ENCODE results near the gene EPB41L5. TPM values are rescaled to one million over a fixed set of nuclear protein-coding genes. Genes with fewer than 3 reads are reported as not detected.

EPB41L5 gene
- total and polyA plus RNA-seq, 2 donors (not counting 3 experiments of a cell fraction or from before 2014, with no cell fraction given) = 8.4 to 13.6 TPM

DNA sequence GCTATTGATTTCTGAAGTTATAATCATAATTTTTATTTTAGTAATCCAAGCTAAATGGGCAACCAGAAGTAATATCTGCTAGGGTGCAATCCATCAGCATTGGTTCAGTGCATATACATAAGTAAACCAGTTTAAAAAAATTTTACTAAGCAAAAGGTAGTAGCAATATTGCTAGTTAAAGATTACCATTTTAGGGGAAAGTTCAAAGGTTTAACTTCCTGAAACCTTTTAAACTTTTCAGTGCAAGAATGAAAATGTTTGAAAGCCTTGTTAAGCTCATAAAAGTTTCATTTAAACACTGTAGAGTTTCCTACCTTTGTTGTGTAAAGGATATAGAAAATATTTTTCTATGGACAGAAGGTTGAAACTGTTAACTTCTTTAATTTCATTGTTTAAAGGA, 31.0 kb upstream of the EPB41L5 start:
- BruUV-seq (replicated peaks) = no TSS peak
- no peaks in the 10 kb centered on the region for H3K79me2 ChIP-seq (ENCODE audit: control insufficient read depth, insufficient read depth, low read length)
- H3K9me3 ChIP-seq (replicated peaks; ENCODE audit: control insufficient read depth, insufficient read depth, low read length) = no peaks in the 10 kb centered on the region
- no peak overlapping the region for H3K4me3 ChIP-seq (replicated peaks in 1 of 3; ENCODE audit: insufficient read depth in 1 of 3, low read depth in 1 of 3, low read length in 3 of 3)
- ChIA-PET CTCF (interaction anchor here (1.1 to 1.2 kb wide), 2 partner anchors 18 to 193 kb away, joined by 3 read pairs; no protein-coding TSS in a partner anchor), POLR2A (no interaction called here)
- TF ChIP-seq FOS (IDR thresholded peaks at IDR 0.05; ENCODE audit: borderline replicate concordance, insufficient read depth, low read length) = no peak
- TF ChIP-seq GATA2 (IDR thresholded peaks at IDR 0.05; ENCODE audit: insufficient read depth, insufficient read length, low read depth, low read length) = no peak
- TF ChIP-seq POLR2A (IDR thresholded peaks at IDR 0.05; ENCODE audit: low read depth, low read length) = no peak
- TF ChIP-seq, protein P1, sequence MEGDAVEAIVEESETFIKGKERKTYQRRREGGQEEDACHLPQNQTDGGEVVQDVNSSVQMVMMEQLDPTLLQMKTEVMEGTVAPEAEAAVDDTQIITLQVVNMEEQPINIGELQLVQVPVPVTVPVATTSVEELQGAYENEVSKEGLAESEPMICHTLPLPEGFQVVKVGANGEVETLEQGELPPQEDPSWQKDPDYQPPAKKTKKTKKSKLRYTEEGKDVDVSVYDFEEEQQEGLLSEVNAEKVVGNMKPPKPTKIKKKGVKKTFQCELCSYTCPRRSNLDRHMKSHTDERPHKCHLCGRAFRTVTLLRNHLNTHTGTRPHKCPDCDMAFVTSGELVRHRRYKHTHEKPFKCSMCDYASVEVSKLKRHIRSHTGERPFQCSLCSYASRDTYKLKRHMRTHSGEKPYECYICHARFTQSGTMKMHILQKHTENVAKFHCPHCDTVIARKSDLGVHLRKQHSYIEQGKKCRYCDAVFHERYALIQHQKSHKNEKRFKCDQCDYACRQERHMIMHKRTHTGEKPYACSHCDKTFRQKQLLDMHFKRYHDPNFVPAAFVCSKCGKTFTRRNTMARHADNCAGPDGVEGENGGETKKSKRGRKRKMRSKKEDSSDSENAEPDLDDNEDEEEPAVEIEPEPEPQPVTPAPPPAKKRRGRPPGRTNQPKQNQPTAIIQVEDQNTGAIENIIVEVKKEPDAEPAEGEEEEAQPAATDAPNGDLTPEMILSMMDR (IDR thresholded peaks at IDR 0.05; ENCODE audit: extremely low read depth in 1 of 2, insufficient read depth in 1 of 2, low read depth in 1 of 2, low read length in 2 of 2) = no peak
- TF ChIP-seq MYC (IDR thresholded peaks at IDR 0.05; ENCODE audit: low read depth, low read length) = no peak
- TF ChIP-seq POLR2AphosphoS5 (IDR thresholded peaks at IDR 0.05; ENCODE audit: insufficient read depth, low read depth, low read length) = no peak
- no peak for TF ChIP-seq EZH2 (IDR thresholded peaks at IDR 0.05; ENCODE audit: borderline replicate concordance, low read depth, low read length, severe bottlenecking)
- TF ChIP-seq, protein P2, sequence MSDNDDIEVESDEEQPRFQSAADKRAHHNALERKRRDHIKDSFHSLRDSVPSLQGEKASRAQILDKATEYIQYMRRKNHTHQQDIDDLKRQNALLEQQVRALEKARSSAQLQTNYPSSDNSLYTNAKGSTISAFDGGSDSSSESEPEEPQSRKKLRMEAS (IDR thresholded peaks at IDR 0.05; ENCODE audit: insufficient read depth, insufficient read length) = no peak
- H3K27ac ChIP-seq (ENCODE audit: insufficient read depth, low read depth, low read length) = no peak overlapping the region
- DNase-seq (ENCODE audit: low read depth, low spot score) (no peak), FAIRE-seq (no peak)
- H3K4me1 ChIP-seq (ENCODE audit: control insufficient read depth, extremely low read depth, insufficient read depth, low read length) = no peaks in the 10 kb centered on the region
- dilution Hi-C loops (cut with MboI; ENCODE audit: extremely low pct_ligation_motif_present, low sequenced_read_pairs) (no loop called here), intact Hi-C loops (cut with micrococcal nuclease) (no loop called here)
- no peaks in the 10 kb centered on the region for H4K20me1 ChIP-seq (replicated peaks; ENCODE audit: control insufficient read depth, extremely low read depth, insufficient read depth, low read length)
- H3K9ac ChIP-seq (replicated peaks; ENCODE audit: extremely low read depth, insufficient read depth, low read length) = no peak overlapping the region
- H2AFZ ChIP-seq (ENCODE audit: low read depth, low read length) = no peak overlapping the region
- no peaks in the 10 kb centered on the region for H3K9me1 ChIP-seq (replicated peaks; ENCODE audit: control insufficient read depth, extremely low read depth, insufficient read depth, low read length)
- H3K4me2 ChIP-seq (ENCODE audit: insufficient read depth, low read length) = no peak overlapping the region
- no peaks in the 10 kb centered on the region for H3K27me3 ChIP-seq (ENCODE audit: control insufficient read depth in 2 of 2, insufficient read depth in 2 of 2, low read length in 2 of 2)
- H3K36me3 ChIP-seq (ENCODE audit: control insufficient read depth in 2 of 2, extremely low read depth in 1 of 2, insufficient read depth in 2 of 2, low read length in 2 of 2) = no peaks in the 10 kb centered on the region
